GM15510 (cell line): ENCODE results near the gene VCL.

Experiments
- POLR2A ChIP-seq: IDR thresholded peaks from 3 replicates; pipeline ENCODE4 v1.6.1; 2011; ENCODE audit warnings: borderline replicate concordance; ENCODE audit not compliant: insufficient read length; ENCODE audit errors: extremely low read depth

VCL gene

DNA sequence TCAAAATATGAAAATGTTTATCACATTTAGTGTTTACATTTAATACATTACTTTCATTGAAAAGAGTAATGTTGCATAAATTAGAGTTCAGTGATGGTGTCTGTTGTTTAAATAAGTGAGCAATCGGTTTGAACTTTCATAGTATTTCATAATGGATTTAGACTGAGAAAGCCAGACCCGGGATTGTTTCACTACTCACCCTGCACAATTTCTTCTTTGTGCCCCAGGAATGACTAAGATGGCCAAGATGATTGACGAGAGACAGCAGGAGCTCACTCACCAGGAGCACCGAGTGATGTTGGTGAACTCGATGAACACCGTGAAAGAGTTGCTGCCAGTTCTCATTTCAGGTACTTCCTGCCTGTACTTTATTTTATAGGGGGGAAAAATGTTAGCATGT is 74.6 kb downstream of the VCL start:
- TF ChIP-seq POLR2A, result no peak

DNA sequence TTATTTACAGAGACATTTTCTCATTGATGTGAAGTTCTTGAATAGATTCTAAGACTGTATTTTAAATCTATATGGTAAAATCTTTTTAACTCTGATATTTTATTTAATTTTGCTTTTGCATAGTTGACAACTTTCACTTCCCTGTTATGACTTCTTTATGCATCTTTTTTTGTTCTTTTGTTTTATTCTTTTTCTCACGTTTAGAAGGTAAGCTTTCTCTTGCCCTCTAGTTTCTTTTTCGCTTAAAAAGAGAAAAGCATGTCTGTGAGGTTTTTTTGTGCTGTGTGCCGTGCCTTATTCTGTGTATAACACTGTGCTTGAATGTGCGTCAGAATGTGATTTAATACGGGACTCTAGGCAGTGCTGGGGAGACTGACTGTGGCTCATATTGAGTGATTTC is 78.0 kb downstream of the VCL start:
- no peak for TF ChIP-seq POLR2A

DNA sequence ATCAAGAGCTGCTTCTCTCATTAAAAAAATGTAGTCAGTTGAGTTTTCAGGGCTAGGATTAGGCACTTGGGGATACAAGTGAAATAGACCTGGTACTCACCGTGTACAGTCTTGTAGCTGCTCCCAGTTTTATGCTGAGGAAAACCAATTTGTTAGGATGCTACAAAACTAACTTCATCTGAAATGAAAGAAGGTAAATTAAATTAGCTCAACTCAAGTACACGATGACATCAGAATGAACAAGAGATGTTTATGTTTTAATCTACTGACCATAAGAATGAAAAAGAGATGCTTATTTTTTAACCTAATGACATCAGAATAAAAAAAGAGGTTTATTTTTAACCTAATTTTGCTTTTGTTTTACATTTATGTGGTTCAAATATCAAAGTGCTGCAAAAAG is 79.0 kb downstream of the VCL start:
- TF ChIP-seq POLR2A, result no peak

DNA sequence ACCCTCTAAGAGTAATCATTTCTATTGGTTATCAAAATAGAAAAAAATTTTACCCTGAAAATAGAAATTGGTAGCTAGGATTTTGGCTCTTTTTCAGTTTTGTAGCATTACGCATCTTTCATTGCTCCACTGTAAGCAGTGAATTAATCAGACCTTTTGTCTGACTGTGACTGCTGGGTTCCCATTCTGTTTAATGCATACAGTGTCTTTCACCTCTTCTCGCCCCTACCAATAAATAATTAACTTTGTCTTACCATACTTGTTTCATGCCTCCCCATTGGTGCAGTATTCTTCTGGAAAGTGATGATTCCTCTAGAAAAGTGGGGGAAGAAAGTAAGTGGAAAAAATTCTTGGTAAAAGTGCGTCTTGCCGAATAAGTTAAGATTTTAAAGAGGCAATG is 79.5 kb downstream of the VCL start:
- TF ChIP-seq POLR2A, result no peak

DNA sequence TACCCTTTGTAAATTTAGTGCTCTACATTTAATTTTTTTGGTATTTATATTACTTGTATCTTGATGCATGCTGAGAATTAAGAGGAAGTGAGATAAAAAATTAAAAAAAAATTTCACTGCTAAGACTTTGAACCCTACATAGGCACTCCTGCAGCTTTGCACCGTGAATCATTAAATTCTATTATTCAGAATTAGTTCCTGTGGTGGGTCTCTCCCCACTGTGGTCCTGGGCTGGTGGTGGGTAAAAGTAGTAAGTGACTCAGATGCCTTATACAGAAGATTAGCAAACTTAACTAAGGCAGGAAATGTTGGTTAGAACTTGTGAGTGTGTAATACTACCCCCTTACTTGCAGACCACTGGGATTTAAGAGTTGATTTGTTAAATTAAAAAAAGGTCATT is 80.1 kb downstream of the VCL start:
- TF ChIP-seq POLR2A, result no peak

DNA sequence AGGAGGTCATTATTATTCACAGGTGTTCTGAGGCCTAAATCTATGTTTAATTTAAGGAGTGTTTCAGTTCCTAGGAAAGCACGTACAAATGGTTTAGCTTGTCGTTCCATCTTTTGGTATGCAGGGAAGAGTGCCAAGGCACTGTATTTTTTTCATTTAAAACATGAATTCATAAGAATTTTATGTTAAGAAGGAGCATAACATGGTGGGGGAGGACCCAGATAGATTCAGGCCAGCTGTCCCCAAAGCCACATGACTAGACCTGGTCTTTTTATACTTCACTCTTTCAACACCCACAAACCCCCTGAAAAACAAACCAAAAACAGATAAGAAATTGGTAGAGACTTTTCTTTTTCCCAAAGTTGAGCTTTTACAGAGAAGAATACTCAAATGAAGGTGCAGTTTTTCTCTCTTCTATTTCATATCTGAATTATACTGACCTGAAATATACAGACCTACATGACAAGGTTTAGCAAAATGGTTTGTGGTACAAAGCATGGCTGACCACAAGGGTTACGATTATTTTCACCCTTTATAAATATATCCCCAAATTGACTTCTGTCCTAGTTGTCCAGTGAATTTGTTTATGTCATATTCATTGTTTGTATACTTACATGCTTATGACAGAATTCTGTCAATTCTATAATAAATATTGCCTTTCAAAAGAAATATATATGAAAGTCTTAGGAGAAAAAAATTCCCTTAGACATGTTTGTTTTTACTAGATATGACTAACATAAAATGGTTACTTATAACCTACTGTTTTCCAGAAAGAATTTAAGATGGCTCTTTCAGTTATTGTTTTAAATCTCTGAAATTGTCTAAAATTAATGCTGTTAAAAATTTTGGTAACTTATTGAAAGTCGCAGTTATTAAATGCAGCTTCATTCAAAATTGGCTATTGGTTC is 81.4 kb downstream of the VCL start:
- no peak for TF ChIP-seq POLR2A

DNA sequence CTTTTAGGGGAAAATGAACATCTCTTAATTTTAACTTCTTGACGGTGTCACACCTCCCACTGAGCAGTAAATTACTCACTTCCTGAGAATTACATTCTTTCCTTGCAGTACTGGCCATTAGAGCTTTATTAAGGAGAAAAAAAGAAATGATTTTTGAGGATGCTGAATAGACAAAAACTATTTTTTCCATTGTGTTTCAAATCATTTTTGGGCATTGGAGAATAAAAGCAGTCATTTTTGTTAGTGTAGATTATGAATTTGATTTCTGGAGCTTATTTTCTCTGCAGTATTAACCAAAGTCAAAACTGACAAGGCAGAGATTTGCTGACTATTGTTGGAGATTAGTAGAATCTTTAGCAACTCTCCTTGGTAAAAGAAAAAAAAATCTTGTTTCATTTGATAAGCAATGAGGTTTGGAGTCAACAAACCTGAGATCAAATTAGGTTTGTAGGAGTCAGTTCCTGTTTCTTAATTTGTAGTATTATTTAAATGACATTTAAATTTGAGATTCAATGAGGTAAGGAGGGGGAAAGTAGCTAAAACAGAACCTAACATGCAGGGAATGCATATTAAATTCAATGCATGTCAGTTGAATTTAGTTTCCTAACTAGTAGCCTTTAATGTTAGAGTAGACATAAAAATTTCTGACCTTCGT is 82.1 kb downstream of the VCL start:
- TF ChIP-seq POLR2A, result no peak

DNA sequence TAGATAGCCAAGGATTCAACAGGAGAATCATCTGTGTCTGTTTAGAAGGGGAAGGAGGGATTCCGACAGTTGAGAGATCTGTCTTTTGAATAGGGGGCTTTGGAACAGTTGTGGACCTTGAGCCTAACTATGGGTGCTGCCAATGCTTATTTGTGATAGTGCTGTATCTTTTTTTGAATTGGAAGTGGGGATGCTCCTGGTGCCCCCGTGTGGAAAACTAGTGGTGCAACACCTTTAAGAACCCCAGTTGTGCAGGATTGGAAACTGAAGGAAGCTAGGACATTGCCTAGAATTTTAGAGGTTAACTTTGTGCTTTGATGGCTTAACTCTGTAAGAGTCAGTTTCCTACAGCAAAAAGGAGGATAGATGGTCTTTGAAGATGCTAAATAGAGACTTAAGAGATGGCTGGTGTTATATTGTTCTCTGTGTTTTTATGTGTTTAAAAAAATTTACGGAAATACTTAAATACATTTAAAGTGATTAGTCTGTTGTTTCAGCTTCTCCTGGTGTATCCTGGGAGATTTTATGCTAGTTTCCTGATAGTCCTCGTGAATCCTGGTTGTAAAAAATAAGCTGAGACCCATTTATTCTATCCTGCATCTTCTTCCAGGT is 83.4 kb downstream of the VCL start:
- TF ChIP-seq POLR2A, result no peak

DNA sequence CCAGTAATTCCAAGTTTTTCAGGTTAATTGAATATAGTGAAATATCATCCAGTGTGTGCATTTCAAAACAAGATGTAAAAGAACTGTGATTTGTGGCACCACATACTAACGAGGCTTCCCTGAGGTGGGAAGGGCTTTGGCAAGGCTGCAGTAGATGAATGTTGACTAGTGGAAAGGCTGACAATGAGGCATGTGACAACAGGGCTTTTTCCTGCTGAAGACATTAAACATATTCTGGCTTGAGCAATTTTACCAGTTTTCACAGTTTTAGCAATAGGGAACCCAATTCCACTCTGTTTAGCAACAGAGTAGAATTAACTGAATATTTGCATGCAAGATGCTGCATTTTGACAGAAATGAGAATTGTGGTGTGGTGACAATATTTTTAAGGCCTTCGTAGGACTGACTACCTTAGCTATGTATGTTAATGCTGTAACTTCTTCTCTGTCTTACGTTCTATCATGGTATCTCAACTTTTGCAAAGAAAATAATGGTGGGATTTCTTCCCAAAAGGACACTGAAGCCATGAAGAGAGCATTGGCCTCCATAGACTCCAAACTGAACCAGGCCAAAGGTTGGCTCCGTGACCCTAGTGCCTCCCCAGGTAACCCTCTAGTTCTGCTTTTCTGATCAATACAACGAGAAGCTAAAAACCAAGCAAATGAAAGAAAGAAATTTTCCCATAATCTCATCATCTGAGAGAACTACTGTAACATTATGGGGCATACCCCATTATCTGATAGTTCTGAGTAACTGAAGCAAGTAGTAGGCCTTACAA is 84.2 kb downstream of the VCL start:
- TF ChIP-seq POLR2A, result no peak

DNA sequence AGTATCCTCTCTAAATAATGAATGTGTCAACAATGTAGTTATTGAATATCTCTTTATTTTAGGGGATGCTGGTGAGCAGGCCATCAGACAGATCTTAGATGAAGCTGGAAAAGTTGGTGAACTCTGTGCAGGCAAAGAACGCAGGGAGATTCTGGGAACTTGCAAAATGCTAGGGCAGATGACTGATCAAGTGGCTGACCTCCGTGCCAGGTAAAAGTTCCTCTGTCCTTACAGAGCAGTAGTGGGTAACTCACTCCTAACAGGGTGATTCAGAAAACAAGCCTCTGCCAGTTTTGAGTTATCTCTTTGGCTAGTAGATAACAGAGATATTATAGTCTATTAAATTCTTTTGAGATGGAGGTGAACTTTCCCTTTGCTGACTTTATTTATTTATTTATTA is 85.4 kb downstream of the VCL start:
- TF ChIP-seq POLR2A, result no peak

DNA sequence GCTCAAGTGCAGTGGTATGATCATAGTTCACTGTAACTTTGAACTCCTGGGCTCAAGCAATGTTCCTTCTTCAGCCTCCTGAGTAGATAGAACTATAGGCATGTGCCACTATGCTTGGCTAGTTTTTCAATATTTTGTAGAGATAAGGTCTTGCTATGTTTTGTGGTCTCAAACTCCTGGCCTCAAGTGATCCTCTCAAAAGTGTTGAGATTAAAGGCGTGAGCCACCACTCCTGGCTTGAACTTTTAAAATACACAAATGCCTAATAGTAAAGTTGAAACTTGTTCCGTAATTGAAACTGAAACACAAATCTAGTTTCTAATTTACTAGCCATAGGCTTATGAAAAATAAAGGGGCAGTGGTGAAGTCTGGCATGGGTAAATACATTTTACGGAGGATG is 87.0 kb downstream of the VCL start:
- TF ChIP-seq POLR2A, result no peak

DNA sequence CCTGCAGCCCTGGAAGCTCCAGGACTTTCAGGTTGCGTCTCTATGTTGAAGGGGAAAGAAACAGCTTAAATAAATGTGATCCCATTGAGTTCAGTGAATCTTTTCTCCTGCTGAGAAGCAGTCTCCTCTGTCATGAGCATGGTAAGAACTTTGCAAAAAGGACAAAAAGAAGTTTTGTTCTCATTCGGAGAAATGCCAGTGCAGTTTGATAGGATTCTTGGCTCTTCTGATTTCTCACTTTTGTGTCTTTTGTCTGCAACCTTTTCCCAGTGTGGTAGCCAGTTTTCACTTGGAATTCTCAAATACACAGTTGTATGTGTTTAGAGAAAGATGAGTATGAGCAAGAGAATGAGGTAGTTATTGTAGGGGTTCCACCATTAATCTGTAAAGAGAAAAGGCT is 88.4 kb downstream of the VCL start:
- no peak for TF ChIP-seq POLR2A

DNA sequence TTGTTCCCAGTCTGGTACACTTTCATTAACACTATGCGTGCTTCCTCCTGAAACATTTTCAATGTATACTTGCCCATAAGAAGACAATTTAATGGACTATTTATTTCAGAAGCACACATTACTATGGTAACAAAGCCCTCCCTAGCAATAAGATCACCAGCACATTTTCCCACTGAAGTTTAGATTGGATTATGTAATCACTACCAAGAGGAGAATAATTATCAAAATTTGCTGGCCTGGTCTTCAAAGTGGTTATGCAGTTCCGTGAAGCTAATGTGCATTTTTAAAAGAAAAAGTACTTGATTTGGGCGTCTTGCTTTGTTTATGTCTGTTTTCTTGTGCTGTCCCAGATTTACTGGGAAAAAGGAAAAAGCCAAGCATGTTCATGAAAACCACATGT is 90.8 kb downstream of the VCL start:
- no peak for TF ChIP-seq POLR2A

DNA sequence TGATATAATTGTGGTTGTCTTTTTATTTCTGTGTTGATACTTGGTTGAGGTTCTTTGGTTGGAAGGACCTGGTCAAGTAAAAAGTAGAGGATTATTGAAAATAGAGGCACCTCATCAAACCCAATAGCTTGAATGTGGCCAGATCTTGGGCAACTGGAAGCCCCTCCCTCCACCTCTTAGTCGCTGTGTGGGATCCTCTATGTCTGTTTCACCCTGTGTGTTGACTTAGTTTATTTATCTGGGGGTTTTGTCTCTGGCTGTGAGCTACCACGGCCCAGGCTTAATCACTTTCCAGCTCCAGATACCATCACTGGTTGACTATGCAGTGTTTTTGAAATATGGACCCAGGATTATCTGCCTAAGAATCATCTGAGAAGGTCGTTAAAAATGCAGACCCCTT is 94.5 kb downstream of the VCL start:
- TF ChIP-seq POLR2A, result no peak
